Skin of body (tissue), 2 donors: ENCODE data around the gene ZP2. TPM values are rescaled to one million over a fixed set of nuclear protein-coding genes. Genes with fewer than 3 reads are reported as not detected.
"Not testable (repeated sequence)": the region's sequence is repeated elsewhere in the genome, so short reads cannot be mapped to it uniquely, and the experiment has no call there.

Experiments used
- DNase-seq: peaks from one replicate; lab custom pipeline; 2025; lab: John Stamatoyannopoulos, UW
- total RNA-seq: library from RNA; depleted of rRNA; stranded (reverse); fragments of >200 nt; gene quantifications from one replicate; pipeline ENCODE4 v1.2.3, GENCODE V29; 2014

Gene ZP2
- total RNA-seq, 1 donor from 2014 or later = 0.69 TPM

DNA sequence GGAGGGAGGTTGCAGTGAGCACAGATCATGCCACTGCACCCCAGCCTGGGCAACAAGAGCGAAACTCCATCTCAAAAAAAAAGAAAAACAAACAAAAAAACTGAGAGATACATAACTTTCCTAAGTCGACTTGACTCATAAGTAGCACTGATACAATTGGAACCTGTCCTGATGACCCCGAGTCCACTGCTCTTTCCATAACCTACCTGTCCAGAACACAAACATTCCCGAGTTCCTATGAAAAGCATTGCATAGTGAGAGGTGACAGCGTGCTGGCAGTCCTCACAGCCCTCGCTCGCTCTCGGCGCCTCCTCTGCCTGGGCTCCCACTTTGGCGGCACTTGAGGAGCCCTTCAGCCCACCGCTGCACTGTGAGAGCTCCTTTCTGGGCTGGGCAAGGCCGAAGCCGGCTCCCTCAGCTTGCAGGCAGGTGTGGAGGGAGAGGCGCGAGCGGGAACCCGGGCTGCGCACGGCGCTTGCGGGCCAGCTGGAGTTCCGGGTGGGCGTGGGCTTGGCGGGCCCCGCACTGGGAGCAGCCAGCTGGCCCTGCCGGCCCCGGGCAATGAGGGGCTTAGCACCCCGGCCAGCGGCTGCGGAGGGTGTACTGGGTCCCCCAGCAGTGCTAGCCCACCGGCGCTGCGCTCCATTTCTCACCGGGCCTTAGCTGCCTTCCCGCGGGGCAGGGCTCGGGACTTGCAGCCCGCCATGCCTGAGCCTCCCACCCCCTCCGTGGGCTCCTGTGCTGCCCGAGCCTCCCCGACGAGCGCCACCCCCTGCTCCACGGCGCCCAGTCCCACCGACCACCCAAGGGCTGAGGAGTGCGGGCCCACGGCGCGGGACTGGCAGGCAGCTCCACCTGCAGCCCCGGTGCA is 59.0 kb downstream of the ZP2 start:
- not testable (repeated sequence) for DNase-seq

- no peak for DNase-seq
Observed at GRCh38 chr16:21150375-21151001, 60.9 kb downstream of the ZP2 start, which contains the start of gene DNAH3. DNAH3 (minus strand) TSS chr16:21150846; CDS start chr16:21150319, 527 bp downstream.

Other genes with a start within 250 kb of the ZP2 start
- gene DNAH3, start 60.7 kb downstream of the ZP2 start, total RNA-seq = 0.10 TPM
- gene LDAF1, start 52.9 kb downstream of the ZP2 start, total RNA-seq = 64.5 TPM
- gene ANKS4B, start 22.1 kb upstream of the ZP2 start, total RNA-seq = not detected
- gene CRYM, start 66.7 kb upstream of the ZP2 start, total RNA-seq = 3.2 TPM